CD4-positive, alpha-beta T cell treated with Interleukin-4 for 1 hour (primary cell): ENCODE data around the gene C2CD4D.
"Not testable (repeated sequence)": the region's sequence is repeated elsewhere in the genome, so short reads cannot be mapped to it uniquely, and the experiment has no call there.

ENCODE experiments used
- DNase-seq, 2 donors: peaks; one replicate each; pipeline ENCODE4 v3.0.0-alpha.2; 2020 to 2022

C2CD4D gene

DNA sequence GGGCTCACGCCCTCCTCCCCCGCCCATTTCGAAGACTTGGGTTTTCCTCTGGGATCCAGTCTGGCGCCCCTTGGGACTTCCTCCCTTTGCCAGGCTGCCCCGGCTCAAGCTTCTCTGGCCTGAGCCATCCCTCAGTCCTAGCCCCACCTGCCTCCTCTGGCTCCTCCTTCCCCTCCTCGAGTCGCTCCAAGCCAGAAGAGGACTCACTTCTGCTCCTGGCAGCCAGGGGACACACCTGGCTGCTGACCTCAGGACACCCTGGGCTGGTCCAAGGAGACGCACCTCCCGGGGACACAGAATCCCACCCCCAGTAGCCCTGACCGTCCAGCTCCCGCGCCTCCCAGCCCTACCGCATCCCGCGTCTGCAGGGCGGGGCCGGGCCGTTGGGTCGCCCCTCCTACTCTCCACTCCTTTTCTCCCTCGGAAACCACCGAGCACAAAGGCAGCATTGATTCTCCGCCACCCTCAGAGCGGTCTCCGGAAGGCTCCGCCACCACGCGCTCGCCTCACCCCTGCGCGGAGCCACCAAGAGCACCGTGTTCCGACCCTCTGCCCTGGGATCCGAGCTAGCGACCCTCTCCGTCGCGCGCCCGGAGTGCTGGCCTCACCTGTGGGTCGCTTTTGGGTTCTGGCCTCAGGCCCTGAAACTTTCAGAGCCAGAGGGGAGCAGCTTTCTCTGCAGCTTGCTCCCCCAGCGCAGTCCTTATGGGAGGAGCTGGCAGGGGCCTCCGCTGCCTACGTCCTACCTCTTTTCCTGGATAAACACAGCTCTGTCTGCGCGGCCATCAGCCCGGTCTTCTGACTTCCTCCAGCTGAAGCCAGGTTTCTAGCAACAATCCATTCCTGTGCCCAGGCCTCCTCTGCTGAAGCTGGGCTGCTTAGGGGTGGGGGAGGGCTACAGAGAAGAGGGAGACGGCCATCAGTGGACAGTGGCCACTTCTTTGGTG is at the start of gene C2CD4D:
Gene C2CD4D (minus strand): TSS at position 364 of the 947 bp plus-strand sequence. CDS start 831 bp downstream, outside the sequence.
- peak; percentile 73 to 83 for DNase-seq

DNA sequence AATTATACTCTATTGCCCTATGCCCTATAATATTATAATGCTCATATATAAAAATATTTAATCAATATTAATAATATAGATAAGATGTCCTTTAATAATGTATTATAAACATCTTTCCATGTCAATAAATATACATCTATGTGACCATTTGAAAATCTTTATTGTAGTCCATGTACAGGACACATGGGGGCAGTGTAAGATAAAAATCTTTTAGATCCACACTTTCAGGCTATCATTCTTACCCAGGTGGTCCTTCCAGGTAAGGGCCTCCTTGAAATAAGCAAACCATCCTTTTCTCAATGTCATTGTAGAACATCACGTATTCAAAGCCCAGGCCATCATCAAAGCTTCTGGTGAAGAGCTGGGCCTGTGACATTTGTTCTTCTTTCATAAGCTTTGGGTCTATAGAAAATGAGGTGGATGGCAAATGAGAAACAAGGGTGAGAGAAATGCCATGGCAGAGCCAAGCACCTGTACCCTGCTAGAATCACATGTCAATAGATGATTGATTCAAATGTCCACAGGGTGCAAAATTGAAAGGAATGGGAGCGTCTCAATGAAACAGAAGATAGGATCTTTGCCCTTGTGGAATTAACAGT is 49.5 kb upstream of the C2CD4D start:
- peak in 1 of 2 donors; percentile 56 for DNase-seq

DNA sequence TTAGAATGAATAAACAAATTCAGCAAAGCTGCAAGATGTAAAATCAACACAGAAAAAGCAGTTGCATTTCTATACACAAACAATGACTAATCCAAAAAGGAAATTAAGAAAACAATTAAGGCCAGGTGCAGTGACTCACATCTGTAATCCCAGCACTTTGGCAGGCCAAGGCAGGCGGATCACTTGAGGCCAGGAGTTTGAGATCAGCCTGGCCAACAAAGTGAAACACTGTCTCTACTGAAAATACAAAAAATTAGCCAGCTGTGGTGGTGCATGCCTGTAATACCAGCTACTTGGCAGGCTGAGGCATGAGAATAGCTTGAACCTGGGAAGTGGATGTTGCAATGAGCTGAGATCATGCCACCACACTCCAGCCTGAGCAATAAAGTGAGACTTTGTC is 47.4 kb upstream of the C2CD4D start:
- DNase-seq = no peak

DNA sequence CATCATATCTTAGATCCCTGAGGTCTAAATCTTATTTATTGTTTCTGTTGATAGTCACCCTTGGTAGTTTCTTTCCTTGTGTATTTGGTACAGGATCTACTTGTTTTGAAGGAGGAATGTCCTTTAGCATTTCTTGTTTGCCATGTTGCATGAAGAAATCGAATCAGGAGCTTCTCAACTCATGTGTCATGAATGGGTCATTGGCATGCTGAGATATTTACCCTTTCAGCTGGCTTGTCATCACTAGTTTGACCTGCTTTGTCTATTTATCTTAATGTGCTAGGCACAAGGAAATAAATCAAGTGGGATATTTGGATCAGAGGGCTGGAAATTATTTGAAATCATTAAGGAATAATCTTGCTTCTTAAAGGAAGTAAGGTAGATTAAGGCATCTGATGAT is 45.9 kb upstream of the C2CD4D start:
- DNase-seq = no peak

DNA sequence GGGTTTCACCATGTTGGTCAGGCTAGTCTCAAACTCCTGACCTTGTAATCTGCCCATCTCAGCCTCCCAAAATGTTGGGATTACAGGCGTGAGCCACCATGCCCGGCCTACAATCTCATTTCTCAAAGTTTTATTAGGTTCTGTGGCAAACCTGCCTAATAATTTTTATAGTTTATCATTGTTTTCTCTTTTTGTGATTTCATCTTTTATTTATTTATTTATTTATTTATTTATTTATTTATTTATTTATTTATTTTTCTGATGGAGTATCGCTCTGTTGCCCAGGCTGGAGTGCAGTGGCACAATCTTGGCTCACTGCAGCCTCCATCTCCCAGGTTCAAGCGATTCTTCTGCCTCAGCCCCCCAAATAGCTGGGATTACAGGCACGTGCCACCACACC is 45.3 kb upstream of the C2CD4D start:
- DNase-seq = not testable (repeated sequence)

DNA sequence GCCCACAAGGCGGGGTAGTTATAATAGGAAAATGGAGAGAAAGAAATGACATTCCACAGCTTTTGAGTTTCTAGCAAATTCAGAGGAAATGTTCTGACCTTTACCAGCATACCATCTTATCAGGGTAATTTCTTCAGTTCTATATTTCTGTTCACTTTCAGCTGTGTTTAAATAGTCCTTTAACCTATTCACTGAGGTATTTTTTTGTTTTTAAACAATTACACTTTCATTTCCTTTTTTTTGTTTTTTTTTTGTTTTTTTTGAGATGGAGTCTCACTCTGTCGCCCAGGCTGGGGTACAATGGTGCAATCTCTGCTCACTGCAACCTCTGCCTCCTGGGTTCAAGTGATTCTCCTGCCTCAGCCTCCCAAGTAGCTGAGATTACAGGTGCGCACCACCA is 44.8 kb upstream of the C2CD4D start:
- DNase-seq = not testable (repeated sequence)

DNA sequence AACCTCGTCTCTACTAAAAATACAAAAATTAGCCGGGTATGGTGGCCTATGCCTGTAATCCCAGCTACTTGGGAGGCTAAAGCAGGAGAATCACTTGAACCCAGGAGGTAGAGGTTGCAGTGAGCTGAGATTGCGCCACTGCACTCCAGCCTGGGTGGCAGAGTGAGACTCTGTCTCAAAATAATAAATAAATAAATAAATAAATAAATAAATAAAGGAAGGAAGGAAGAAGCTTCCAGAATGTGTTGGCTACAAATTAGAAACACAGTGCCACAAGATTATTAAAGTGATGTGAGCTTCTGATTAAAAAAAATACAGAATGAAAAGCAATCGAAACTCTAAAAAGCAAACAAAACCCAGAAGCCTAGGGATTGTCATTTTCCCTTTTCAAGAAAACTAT is 44.3 kb upstream of the C2CD4D start:
- DNase-seq = not testable (repeated sequence)

DNA sequence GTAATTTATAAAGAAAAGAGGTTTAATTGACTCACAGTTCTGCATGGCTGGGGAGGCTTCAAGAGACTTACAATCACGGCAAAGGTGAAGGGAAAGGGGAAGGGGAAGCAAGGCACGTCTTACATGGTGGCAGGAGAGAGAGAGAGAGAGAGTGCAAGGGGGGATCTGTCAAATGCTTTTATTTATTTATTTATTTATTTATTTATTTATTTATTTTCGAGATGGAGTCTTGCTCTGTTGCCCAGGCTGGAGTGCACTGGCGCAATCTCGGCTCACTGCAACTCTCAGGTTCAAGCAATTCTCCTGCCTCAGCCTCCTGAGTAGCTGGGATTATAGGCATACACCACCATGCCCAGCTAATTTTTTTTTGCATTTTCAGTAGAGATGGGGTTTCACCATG is 43.3 kb upstream of the C2CD4D start:
- not testable (repeated sequence) for DNase-seq

DNA sequence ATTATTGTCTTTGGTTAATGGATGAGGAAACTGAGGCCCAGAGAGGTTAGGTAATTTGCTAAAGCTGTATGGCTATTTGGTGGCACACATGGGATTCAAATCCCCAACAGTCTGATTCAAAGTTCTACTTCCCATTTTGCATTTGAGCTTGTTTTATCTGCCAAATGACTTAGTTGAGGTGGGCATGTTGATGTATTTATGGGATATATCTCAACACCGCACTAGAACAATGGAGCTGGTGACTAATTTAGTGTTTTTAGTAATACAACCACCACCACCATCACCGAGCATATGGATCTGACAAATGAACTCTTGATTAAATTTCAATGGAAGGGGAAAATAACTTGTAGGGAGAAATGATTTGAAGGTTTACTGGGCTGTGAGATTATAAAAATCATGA is 42.8 kb upstream of the C2CD4D start:
- no peak for DNase-seq

DNA sequence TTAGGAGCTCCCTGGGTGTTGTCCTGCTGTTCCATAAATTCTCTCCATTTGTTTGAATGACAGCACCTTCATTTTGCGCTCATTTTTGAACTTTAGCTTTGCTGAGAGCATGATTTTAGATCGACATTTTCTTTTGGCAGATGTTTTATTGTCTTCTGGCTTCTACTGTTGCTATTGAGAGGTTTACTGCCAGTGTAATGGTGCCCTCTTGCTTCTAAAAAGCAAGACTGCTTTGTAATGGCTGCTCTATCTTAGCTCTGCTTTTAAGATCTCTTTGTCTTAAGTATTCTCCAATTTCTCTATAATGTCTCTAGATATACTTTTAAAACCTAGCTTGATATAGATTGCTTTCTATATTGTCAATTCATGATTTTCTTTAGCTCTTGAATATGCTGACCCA is 41.9 kb upstream of the C2CD4D start:
- peak in 1 of 2 donors; percentile 13 for DNase-seq

DNA sequence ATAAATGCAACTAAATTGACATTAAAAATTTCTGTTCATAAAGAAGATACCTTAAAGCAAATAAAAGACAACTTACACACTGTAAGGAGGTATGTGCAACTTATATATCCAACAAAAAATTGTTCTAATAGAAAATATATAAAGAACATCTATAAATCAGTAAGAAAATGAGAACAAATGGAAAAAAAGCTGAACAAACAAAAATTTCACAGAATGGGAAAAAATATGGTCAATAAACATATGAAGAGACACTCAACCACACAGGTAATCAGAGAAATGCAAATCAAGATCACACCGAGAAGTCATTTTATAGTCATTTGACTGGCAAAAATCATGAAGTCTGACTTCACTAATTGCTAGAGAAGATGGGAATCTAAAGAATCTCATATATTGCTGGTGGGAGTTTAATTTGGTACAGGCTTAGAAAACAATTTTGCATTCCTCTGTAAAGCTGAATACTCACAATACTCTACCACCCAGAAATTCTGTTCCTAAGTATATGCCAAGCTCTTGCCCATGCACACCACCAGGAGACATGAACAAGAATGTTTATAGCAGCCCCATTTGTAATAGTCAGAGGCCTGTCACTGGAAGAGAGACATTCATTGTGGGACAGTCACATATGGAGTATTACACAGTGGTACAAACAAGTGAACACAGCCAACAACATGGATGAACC is 35.9 kb upstream of the C2CD4D start:
- DNase-seq = no peak

DNA sequence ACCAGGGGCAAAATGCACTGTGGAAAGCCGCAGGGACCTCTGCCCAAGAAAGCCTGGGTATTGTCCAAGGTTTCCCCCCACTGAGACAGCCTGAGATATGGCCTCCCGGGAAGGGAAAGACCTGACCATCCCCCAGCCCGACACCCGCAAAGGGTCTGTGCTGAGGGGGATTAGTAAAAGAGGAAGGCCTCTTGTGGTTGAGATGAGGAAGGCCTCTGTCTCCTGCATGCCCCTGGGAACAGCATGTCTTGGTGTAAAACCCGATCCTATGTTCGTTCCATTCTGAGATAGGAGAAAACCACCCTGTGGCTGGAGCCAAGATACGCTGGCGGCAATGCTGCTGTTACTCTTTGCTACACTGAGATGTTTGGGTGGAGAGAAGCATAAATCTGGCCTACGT is 33.2 kb upstream of the C2CD4D start:
- not testable (repeated sequence) for DNase-seq

DNA sequence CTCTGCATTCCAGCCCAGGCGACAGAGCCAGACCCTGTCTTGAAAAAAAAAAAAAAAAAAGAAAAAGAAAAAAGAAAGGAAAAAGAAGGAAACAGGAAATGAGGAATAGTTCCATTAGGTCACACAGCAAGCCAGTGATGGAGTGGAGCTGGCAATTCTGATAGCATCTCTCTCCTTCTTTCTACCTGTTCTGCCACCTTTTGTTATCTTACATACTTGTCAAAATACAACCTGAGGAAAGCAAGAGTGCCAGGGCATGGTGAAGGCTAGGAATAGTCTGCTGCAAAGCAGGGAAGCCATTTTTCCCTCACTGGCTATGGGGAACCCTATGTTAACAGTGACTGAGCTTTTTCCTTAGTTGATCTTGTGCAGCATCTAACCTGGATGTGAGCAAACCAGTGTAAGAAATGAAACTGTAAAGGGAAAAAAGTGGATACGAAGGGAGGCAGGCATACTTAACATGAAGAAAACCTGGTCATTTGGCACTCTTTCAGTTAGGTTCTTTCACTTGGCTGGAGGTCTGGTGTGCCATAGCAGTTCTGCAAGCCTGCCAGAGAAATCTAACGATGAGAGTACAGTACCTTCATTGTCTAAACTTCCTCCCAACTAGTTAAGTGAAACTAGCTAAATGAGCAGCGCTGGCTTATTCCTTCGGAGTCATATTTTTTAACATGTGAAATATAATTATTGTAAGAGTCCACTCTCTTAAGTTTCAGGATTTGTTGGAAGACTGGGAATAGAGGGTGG is 31.8 kb upstream of the C2CD4D start:
- DNase-seq = no peak

DNA sequence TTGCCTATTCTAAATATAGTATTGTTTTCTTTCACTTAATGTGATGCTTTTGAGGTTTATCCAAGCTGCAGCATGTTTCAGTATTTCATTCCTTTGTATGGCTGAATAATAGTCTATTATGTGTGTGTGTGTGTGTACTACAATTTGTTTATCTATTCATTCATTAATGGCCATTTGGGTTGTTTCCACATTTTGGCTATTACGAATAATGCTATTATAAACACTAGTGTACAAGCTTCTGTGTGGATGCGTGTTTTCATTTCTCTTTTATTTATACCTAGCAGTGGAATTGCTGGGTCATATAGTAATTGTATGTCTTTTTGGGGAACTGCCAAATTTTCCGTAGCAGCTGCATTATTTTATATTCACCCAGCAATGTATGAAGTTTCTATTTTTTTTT is 28.9 kb upstream of the C2CD4D start:
- no peak for DNase-seq

DNA sequence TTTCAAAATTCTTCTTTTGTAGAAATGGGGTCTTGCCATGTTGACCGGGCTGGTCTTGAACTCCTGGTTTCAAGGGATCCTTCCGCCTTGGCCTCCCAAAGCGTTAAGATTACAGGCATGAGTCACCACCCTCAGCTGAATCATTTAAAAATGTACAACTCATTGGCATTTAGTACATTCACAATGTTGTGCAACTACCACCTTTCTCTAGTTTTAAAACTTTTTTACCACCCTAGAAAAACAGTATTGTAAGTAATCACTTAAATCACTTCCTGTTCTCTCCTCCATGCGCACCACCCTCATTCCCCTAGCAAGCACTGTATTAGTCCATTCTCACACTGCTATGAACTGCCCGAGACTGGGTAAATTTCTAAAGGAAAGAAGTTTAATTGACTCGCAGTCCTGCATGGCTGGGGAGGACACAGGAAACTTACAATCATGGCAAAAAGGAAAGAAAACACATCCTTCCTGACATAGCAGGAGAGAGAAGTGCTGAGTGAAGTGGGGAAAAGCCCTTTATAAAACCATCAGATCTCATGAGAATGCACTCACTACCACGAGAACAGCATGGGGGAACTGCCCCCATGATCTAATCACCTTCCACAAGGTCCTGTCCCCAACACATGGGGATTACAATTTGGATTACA is 28.3 kb upstream of the C2CD4D start:
- no peak for DNase-seq

DNA sequence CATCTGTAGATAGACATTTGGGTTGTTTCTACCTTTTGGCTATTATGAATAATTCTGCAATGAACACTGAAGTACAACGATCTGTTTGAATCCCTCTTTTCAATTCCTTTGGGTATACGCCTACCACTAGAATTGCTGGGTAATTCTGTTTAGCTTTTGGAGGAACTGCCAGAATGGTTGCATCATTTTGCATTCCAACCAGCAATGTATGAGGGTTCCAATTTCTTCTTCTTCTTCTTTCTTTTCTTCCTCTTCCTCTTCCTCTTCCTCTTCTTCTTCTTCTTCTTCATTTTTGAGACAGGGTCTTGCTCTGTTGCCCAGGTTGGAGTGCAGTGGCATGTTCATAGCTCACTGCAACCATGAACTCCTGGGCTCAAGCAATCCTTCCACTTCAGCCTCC is 27.7 kb upstream of the C2CD4D start:
- DNase-seq = no peak

DNA sequence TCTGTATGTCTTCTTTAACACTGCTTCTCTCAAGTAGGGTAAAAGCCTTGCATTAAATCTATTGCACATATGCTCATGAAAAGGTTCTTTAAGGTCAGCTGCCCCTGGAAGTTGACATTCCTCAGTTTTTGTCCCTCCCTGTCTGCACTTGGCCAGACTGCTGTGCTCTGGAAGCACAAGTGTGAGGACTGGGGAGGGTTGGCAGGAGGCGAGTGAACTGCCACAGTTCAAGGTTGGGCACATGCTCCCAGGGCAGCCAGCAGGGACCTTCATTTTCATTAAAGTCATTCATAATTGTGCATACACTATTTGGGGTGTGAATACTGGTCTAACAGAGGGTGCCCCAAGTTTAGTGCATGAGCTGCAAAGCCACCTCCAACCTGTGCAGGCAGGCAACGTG is 24.8 kb upstream of the C2CD4D start:
- no peak for DNase-seq

DNA sequence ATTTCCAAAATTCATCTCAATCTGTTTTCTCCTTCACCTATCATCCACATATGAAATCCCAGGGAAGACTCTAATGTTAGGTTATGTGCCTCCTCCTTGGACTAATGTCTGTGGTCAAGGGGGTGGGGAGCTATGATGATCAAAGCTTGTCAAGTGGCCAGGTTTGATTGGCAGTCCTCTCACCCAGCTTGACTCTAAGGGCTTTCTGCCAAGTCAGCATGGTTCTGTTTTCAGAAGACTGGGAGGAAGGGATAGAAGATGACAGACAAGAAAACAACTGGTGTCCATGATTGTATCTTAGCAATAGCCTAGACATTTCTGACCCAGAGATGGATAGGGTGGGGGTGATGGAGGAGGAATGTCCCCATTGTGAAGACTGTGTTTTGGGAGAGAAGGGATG is 23.0 kb upstream of the C2CD4D start:
- DNase-seq = no peak

DNA sequence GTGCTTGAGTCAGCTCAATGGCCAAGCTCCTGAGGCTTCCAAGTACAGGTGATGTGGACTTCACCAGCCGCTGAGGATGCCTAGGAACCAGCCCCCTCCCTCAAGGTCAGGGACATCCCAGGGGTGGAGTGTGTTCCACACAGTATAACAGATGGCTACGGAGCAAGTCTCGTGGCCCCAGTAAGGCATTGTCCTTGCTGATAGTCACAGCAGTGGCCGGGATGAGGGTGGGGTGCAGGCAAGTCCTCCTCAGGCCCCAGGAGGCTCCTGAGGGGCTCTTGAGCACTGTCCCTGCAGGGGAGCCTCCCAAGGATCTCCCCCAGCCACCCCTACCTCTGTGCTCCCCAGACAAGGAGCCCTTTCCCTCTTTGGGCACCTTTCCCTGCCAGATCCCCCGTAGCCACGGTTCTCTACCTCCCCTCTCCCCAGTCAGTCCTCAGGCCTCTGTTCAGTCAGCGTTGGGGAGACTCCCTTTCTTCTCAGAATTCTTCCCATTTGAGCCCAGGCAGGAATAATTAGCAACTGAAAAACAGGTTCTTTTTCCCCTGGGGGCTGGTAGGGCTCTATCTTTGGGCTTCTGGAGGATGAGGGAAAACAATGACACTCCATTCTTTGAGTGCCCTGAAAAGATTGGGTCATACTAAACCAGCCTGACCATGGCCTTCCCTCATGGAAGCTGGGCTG is 21.0 kb upstream of the C2CD4D start:
- DNase-seq = no peak

DNA sequence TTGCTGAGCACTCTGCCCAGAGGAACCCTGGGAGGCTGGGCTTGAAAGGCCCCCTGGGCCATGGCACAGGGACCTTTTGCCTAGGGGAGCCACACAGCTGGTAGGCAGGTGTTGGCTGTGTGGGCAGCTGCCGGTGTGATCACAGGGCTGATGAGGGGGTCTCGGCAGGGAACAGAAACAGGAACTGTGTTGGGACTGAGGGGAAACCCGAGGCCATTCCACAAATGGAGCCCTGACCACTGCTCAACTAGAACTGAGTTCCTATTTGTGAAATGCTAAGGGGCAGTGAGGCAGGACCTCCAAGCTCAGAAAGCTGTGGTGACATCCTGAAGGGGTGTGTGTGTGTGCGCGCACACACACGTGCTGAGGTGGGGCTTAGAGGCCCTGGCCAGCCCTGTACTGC is 20.3 kb upstream of the C2CD4D start:
- DNase-seq = no peak

DNA sequence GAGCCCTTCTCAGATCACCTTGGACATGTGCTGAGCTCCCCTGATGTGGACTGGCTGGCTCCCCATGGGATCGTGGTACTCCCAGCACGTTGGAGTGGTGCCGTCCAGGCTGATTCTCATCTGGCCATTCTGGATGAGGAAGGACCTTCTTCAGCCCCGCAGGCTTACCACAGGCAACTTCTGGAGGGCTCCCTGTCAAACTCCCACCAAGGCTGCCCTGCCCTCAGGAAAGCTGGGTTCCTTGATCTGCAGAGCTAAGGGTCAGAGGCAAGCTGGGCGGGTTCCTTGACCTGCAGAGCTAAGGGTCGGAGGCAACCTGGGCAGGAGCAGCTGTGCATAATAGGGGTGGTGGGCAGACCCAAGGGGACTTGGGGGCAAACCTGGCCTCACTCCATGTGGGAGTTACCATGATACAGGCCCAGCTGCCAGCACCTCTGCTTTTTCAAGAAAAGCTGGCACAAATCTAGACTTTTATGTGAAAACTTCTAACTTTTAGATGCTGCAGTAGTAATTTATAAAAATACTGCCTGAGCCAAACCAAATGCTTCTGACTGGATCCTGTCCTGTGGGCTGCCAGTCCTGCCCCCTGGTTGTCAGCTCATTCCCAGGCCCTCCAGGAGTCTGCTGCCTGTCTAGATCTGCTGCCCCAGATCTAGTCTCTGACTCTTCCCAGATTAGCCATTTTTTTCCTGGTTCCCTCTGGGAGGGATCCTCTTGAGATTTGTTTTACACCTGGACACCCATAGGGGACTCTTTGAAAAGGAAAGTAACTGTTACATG is 19.5 kb upstream of the C2CD4D start:
- no peak for DNase-seq
